Bronchial epithelial cell (primary cell): ENCODE measurements around the gene DDX47. TPM values are rescaled to one million over a fixed set of nuclear protein-coding genes. Genes with fewer than 3 reads are reported as not detected.
A peak's percentile ranks its signal among the peaks of the same experiment; 100 is the strongest.
"Not testable (repeated sequence)": the region's sequence is repeated elsewhere in the genome, so short reads cannot be mapped to it uniquely, and the experiment has no call there.

Experiments
- DNase-seq: peaks from one replicate; pipeline ENCODE4 v3.0.0-alpha.2; 2010; ENCODE audit warnings: low read depth
- FAIRE-seq: peaks from 2 replicates; lab custom pipeline; 2011; peaks lifted over from hg19 to GRCh38; lab: Jason Lieb, UNC
- H3K27me3 ChIP-seq: 2 replicates; pipeline ENCODE4 v1.5.1; 2011; ENCODE audit warnings: low read length; ENCODE audit not compliant: control insufficient read depth, insufficient read depth
- H3K36me3 ChIP-seq: 2 replicates; pipeline ENCODE4 v1.5.1; 2011; ENCODE audit warnings: low read length; ENCODE audit not compliant: control insufficient read depth, insufficient read depth
- H3K4me3 ChIP-seq: 2 replicates; pipeline ENCODE4 v1.5.1; 2011; ENCODE audit warnings: mild to moderate bottlenecking, low read depth, low read length, control low read depth
- total RNA-seq: library from RNA; depleted of rRNA; stranded (reverse); fragments of >200 nt; gene quantifications from 2 replicates; pipeline ENCODE4 v1.2.1, GENCODE V29; 2014
- TF ChIP-seq, protein P1 (sequence below): IDR thresholded peaks from 2 replicates; pipeline ENCODE4 v1.5.1; 2011; ENCODE audit warnings: mild to moderate bottlenecking, moderate library complexity, low read length, control low read depth, inconsistent platforms; ENCODE audit not compliant: insufficient read depth, severe bottlenecking

Gene DDX47
- total RNA-seq, 1 donor from 2014 or later: 56.9 TPM

DNA sequence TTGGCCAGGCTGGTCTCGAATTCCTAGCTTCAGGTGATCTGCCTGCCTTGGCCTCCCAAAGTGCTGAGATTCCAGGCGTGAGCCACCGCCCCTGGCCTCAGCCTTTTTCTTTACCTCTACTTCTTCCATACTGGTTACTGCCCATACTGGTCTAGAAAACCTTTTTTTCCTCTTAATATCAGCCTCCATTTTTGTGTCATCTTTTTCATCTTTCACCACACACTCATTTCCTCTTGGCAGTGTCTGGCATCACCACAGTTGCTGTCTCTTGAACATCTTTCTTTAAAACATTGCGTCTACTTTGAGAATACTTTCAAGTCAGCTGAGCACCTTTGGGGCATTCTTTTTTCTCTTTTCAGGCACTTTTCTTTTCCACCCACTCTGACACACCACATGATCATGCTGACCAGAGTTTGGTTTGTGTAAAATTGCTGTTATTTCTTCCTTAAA lies 32.7 kb downstream of the DDX47 start:
- H3K4me3 ChIP-seq: no peak overlapping the region
- FAIRE-seq (no peak), DNase-seq (no peak)
- H3K27me3 ChIP-seq: no peaks in the 10 kb centered on the region
- no peaks in the 10 kb centered on the region for H3K36me3 ChIP-seq
- TF ChIP-seq, protein P1, sequence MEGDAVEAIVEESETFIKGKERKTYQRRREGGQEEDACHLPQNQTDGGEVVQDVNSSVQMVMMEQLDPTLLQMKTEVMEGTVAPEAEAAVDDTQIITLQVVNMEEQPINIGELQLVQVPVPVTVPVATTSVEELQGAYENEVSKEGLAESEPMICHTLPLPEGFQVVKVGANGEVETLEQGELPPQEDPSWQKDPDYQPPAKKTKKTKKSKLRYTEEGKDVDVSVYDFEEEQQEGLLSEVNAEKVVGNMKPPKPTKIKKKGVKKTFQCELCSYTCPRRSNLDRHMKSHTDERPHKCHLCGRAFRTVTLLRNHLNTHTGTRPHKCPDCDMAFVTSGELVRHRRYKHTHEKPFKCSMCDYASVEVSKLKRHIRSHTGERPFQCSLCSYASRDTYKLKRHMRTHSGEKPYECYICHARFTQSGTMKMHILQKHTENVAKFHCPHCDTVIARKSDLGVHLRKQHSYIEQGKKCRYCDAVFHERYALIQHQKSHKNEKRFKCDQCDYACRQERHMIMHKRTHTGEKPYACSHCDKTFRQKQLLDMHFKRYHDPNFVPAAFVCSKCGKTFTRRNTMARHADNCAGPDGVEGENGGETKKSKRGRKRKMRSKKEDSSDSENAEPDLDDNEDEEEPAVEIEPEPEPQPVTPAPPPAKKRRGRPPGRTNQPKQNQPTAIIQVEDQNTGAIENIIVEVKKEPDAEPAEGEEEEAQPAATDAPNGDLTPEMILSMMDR: no peak

DNA sequence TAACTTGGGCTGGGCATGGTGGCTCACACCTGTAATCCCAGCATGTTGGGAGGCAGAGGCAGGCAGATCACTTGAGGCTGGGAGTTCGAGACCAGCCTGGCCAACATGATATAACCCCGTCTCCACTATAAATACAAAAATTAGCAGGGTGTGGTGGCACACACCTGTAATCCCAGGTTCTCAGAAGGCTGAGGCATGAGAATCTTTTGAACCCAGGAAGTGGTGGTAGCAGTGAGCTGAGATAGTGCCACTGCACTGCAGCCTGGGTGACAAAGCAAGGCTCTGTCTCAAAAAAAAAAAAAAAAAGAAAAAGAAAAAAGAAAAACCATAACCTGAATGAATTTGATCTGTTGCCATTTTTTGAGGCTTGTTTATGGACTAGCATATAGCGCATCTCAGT lies 33.6 kb downstream of the DDX47 start:
- H3K4me3 ChIP-seq, H3K36me3 ChIP-seq, FAIRE-seq, H3K27me3 ChIP-seq, DNase-seq: not testable (repeated sequence)

DNA sequence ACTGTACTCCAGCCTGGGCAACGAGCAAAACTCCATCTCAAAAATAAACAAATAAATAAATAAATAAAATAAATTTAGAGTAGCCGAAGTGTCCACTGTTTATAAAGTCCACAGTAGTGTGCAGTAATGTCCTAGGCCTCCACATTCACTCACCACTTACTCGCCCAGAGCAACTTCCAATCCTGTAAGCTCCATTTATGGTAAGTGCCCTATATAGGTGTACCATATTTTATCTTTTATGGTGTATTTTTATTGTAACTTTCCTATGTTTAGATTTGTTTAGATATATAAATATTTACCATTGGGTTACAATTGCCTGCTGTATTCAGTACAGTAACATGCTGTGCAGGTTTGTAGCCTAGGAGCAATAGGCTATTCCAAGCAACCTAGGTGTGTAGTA lies 40.3 kb downstream of the DDX47 start:
- no peak for FAIRE-seq
- TF ChIP-seq, protein P1: no peak
- no peak for DNase-seq

DNA sequence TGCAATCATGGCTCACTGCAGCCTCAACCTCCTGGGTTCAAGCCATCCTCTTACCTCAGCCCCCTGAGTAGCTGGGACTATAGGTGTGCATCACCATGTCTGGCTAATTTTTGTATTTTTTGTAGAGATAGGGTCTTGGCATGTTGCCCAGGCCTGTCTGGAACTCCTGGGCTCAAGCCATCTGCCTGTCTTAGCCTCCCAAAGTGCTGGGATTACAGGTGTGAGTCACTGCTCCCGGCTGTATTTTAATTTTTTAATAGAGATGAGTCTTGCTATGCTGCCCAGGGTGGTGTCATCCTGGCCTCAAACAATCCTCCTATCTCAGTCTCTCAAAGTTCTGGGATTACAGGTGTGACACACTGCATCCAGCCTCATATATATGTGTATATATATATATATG lies 46.5 kb downstream of the DDX47 start:
- TF ChIP-seq, protein P1: no peak
- FAIRE-seq: no peak
- peaks cover 2% of the 10 kb centered on the region for H3K36me3 ChIP-seq
- peak; percentile 60 for DNase-seq
- H3K27me3 ChIP-seq: no peaks in the 10 kb centered on the region
- no peak overlapping the region for H3K4me3 ChIP-seq

More for the DNA sequence above, 40.3 kb downstream of the DDX47 start:
- Histone ChIP-seq H3K4me3 (no peak overlapping the region), H3K27me3 (no peaks in the 10 kb centered on the region), H3K36me3 (no peaks in the 10 kb centered on the region)

DNA sequence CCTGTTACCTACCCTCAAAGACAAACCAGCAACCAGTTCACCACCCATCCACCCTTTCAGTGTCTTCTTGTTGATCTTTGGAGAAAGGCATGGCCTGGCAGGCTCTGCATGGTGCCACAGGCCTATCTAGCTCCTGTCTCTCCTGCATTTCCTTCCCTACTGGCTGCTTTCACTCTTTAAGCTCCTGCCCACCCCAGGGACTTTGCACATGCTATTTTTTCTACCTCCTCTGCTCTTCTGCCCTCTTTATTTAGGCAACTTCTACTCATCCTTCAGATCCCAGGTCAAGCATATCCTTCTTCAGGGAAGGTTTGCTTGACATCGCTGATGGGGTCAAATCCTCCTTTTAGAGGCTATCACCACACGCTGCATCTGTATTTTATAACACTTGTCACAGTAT lies 51.1 kb downstream of the DDX47 start:
- peaks cover 2% of the 10 kb centered on the region for H3K36me3 ChIP-seq
- DNase-seq: no peak
- no peaks in the 10 kb centered on the region for H3K27me3 ChIP-seq
- TF ChIP-seq, protein P1: no peak
- no peak overlapping the region for H3K4me3 ChIP-seq
- FAIRE-seq: peak; percentile 18

DNA sequence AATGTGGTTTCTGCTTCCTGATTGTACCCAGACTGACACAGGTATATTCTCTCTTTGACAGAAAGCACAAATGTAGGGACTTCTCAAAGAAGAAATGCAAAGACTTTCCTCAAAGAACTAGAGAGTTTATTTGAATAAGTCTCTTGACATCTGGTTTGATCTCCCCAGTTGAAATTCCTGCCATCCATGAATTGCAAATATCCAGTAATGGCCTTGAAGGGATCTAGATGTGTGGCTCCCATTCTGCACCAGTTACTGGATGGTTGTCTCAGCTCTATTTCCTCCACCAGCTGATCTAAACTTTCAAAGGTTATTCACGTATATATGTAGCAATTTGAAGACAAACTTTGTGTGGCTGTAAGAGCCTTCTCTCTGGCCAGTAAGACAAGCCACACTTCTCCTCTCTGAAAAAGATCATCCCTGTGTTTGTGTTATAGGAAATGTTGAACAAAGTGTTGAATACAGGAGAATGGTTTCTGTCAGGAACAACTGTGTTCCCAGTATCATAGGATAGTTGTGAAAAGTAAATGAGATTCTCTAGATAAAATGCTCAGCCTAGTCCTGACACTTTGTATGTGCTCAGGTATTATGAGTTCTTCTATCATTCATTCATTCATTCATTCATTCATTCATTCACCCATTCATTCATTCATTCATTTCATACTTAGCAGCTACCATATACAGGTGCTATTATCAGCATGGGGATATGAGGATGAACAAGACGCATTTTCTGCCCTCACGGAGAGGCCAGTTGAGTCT lies 55.5 kb downstream of the DDX47 start:
- H3K4me3 ChIP-seq: no peak overlapping the region
- FAIRE-seq: no peak
- H3K27me3 ChIP-seq: no peaks in the 10 kb centered on the region
- TF ChIP-seq, protein P1: no peak
- no peaks in the 10 kb centered on the region for H3K36me3 ChIP-seq
- no peak for DNase-seq
